GM18499 (cell line): ENCODE data around the gene GRIP1.

Source experiments
- ATAC-seq: cut with Tn5 transposase; IDR thresholded peaks from one replicate; pipeline ENCODE4 v1.9.1; 2021; ENCODE audit warnings: moderate number of reproducible peaks; ENCODE audit not compliant: insufficient read depth, unreplicated experiment

The GRIP1 gene

DNA sequence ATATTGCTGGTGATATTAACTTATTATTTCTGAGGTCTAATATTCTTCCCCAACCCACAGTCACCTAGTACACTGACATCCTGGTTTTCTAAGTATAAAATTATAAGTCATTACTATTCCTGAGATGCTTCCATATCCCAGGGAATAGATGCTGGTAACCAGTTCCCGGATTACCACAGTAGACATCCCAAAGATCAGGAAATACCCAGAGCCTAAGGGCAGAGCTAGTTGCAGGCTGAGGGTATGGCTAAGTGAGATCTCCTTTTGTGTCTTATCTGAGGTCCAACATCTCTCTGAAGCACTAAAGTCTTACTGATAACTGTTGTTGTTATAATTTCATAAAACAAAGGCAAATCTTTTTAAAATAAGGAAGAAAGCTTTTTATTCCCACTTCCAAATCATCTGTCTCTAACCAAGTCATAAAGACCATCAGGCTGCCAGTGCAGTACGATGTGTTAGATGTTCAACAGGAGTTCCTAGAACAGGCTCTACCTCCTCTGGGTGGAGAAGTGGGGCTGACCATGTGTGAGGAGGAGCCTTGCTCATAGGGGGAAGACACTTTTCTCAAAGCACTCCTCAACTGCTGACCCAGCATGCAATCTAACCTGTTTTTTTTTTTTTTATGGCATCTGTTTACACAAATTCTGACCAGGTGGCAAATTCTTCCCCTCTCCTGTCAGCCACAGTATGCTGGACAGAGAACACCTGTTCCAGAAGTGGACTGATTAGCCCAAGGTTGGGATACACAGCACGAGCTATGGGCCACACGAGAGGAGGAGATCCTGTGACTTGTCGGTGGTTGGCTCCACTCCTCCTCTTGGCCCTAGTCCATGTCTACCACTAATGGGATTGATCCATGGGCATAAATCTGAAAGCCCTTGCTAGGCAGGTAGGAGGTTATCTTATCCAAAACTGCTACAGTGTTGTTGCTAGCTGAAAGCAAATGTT, 16.1 kb upstream of the GRIP1 start:
- no peak for ATAC-seq

DNA sequence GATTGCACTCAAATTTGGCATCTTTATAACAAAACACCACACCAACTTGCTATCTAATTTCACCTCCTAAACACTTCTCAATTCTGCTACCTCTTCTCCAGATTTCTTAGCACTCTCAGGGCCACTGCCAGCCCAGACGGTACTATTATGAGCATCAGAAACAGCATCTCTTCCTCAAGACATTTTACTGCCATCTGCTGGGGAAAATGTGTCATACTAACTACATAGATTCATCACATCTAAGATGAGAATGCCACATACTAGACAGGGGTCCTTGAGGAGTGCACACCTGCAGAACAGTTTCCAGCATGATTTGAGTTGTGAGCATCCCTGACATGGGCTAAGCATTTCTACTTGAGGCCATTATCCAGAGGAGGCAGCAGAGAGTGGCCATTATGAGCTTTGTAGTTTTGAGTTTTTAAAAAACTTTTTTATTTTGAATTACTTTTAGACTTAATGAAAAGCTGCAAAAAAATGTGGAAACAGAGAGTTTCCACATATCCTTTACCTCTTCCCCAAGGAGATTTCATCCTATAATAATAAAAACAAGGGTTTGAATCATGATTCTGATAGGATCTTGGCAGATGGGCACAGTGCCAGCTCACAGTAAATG, 15.1 kb upstream of the GRIP1 start:
- ATAC-seq: no peak

DNA sequence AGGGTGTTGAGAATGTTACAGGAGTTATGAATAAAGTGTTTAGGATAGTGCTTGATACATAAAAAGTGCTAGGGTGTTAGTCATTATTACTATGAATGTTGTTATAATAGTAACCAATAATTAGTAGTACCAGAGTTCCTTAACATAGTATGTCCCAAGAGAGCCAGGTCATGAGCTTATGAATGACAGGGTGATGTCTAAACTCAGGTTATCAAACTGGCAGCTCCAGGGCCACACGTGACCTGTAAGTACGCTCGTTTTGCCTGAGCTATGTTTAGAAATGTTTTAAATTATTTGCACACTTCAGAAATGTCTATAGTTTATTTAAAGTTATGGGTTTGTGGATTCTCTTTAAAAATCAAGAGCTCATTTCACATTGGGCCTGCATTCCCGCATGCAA, 14.1 kb upstream of the GRIP1 start:
- no peak for ATAC-seq

DNA sequence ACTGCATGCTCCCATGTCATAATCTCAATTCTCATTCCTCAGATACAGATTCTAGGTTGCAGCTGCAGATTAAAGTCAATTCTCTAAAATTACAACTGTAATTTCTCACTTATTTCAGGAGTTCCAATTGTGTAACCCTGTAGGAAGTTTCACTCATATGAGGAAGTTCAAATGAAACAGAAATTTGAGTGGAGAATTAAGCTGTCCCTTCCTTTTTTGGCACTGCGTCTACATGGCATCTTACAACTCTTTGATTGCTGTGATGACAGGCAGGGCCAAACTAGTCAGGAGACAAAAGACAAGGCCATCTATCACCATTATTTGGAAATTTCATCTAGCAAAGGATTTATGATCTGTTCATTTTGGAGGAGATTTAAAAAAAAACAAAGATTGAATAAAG, 13.3 kb upstream of the GRIP1 start:
- no peak for ATAC-seq

DNA sequence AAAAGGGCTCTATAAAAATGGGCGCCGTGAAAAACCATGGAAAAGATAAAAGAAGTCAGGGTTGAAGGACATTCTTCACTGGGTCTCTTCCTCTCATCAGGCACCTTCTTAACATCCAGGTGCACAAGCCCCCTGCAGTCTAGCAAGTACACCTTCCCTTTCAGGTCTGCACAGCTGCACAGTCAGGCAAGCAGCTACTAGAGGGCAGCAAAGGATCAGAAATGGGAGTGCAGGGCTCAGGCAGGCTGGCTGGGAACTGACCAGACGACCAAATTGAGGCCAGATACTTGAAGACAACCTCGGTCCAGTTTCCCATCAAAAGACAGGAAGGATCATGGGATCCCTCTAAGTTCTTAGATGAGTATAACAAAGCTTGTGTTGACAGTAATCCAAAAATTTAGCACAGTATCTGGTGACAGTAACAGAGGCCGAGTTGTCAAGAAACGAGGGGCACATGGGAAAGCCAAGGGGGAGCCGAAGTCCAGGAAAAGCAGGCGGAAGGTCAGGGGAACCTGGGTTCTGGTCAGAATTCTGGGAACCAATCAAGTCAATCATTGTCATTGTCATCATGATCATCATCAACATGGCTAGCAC, 10.1 kb upstream of the GRIP1 start:
- ATAC-seq: no peak

DNA sequence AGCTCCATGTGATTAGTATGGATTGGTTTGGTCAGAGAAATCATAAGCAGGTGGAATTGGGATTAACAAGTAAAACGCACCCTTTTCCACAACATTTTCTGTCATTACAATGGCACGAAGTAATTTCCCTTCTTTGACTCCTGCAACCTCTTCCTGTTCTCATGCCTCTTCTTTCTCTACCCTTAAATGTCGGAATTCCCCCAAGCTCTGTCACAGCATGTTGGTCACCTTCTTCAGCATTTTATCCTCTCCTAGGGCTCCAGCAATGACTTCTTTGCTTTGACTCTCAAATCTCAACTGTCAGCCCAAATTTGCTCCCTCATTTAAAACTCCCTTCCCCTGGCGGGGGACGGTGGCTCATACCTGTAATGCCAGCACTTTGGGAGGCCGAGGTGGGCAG, 5.3 kb upstream of the GRIP1 start:
- no peak for ATAC-seq

DNA sequence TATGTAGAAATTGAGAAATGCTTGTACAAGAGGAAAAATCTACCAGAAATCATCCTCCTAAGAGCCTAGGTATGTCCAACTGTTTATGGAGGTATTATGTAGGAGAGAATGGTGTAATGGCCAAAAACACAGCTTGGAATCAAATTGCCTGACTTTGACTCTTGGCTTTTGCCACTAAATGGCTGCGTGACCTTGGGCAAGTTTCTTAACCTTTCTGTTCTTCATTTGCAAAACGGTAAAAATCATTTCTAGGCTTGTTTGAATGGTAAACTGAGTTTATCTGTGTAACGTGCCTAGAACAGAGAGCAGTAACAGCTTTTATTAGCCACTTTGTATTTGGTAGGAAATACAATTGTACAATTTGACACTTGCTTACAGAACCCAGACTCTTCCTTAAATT, 4.9 kb upstream of the GRIP1 start:
- no peak for ATAC-seq

DNA sequence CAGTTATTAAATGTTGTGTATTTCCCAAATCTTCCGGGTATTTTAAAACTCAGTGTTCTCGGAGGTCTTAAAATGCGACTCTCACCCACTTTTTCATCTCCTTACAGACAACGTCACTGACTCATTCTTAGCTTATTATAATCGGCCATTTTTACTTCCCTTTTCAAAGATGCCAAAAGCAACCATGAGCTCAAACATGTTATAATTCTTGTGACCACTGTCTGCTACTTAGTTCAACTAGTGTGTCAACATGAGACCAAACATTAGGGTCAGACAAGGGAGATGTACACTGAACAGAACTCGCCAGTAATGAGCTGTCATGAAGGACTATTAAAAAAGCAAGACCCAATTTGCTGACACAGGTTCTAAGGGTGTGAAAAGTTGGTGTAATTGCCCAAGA, 4.2 kb upstream of the GRIP1 start:
- ATAC-seq: no peak

DNA sequence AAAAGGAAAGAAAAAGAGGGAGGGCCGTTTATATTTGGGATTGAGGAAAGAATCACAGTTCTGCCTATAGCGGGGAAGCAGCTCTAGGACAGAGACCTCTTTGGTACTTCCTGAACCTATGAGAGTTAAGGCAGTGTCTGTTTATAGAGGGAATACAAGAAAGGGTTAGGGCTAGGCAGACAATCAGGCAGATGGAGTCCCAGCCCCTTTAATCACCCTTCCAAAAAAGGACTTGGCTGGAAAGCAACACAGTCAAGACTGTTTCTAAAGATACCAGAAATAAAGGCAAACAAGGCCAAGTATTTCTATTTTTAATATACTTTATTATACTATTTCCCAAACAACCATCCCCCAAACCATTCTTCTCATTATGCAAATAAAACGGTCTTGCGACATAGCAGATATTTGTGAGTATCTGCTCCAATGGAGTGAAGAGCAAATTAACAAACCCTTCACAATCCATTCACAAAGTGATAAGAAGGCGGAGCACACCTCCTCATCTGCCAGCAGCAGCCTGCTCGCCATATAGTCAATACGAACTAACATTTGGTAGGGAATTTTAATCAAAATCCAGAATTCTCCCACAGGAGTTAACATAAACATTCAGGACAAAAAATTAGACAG, 697 bp upstream of the GRIP1 start:
- no peak for ATAC-seq

DNA sequence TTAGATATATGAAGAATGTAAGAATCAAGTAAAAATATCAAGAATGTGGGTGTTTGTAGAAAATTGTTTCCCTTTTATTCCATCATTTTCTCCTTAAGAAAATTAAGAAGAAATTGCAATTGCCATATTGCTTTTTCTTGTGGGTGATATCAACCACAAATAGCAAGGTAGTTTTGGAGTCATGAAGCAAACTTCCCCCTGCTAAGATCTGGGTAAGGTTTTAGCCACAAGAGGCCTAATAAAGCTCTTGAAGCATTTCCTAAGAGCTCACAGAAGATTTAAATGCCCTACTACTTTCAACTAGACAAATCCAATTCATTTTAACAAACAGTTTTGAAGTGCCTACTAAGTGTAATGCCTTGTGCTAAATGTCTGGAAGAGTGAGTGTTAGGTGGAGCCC, 2.6 kb downstream of the GRIP1 start:
- no peak for ATAC-seq

DNA sequence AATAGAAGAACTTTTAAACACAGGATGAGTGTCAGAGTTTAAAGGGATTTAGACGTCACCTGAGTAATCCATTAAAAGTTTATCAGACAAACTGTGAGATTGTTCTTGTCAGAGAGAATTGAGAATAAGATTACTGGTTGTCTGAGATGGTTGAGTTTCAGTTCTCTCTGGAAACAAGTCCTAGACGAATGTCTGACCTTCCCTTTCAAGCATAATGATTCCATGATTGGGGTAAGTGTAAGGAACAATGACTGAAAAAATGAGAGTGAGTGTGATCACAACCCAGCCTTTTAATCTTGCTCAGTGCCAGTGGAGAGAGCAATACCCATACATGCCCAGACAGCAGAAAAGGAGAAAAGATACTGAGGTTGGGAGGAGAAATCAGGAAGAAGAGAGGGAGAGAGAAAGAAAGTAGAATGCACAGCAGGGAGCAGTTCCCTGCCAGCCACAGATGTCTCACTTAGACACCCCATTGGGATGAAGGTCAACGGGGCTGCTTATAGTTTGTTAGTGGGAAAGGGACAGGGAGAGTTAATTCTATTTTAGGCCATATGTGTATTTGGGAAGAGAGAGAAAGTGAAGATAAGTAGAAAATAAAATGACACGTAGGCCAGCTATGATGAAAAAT, 4.3 kb downstream of the GRIP1 start:
- no peak for ATAC-seq

DNA sequence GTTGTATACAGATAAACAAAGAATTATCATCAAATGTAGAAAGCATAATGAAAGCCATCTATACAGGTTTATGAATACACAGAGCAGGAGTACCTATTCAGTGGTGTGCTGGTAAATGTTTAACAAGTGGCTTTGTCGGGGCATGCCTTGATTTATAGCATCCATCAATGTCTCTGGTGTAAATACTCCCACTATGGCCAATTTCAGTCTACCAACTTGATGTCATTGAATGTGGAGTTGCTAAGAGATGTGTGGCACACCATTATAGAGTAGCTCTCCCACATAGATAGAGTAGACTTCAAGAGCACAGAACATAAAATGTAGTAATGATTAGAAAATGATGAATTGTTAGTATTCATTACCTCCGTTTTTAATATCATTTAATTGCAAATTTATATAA, 9.3 kb downstream of the GRIP1 start:
- no peak for ATAC-seq

DNA sequence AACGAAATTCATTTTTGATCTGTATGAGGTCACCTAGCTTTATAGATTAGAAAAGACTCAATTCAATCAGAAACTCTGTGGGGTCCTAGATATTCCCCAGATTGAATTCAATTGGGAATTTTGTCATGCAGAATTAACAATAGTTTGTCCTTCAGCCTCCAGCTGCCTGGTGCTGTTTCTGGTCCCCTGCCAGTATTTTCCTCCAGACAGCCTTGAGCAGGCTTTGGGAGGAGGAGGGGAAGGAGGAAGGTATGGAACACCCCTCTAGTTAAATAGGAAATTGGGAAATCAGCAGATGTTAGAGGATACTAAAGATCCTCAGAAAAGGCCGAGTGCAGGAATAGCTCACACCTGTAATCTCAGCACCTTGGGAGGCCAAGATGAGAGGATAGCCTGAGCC, 10.6 kb downstream of the GRIP1 start:
- ATAC-seq: no peak

DNA sequence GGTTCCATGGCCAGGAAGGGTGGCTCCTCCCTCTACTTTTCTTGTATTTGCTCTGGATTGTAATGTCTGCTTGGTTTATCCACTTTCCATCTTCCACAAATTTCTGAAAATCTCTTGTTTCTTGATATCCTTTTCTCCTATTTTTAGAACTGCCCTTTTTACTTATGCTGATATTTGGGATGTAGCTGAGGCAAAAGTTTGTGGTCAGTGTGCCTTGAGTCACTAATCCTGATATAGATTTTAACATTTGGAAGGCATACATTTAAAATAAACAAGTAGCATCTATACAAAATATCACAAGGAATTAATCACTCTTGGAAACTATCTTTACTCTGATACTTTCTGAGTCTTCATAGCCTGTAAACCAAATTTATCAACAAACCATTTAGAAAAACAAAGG, 11.0 kb downstream of the GRIP1 start:
- ATAC-seq: no peak

DNA sequence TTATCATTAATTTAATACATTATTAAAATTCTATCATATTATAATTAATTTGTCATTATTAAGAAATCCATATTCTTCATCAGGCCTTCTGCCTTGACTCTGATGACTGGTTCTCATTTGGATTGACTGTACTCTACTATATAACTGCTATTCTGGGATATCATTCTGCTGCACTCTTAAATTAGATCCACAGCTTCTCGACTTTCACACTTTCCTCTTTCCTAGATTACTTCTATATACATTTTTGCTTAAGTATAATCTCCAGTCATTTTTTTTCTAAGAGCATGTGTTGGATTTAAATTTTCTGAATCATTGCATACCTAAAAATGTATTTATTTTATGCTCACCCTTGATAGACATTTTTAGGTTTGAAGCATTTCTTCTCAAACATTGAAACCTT, 12.4 kb downstream of the GRIP1 start:
- no peak for ATAC-seq

DNA sequence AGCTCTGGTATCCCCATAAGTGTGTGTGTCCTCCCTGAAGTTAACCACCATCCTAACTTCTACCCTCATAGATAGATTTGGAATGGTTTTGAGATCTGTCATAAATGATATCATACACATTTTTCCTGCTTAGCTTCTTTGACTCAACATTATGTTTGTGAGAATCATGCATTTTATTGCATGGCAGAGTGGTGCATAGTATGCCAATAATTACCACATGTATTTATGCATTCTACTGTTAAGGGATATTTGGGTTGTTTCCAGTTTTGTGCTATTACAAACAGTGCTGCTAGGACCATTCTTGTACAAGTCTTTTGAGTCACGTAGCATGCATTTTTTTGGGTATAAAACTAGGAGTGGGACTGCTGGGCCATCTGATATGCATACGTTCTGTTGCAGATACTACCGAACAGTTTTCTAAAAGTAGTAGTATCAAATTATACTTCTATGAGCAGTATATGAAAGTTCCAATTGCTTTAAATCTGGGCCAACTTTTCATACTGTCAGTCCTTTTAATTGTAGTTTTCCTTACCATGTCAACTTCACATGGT, 13.4 kb downstream of the GRIP1 start:
- ATAC-seq: no peak

DNA sequence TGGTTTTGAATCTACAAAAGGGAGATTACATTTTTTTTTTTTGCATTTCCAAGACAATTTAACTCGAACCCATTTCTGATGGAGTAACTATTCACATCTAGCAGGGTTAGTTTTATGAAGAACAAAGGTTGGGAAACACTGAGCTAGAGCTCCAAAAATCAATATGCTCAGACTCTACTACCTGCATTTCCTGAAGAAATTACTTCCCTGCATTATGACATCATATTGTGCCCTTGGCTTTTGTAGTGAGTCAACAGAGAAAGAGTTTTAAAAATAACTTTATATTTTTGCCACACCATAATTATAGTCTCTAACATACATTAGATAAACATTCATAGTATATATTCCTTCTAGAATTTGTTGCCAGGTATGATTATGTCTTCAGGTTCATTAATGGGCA, 14.8 kb downstream of the GRIP1 start:
- ATAC-seq: no peak

DNA sequence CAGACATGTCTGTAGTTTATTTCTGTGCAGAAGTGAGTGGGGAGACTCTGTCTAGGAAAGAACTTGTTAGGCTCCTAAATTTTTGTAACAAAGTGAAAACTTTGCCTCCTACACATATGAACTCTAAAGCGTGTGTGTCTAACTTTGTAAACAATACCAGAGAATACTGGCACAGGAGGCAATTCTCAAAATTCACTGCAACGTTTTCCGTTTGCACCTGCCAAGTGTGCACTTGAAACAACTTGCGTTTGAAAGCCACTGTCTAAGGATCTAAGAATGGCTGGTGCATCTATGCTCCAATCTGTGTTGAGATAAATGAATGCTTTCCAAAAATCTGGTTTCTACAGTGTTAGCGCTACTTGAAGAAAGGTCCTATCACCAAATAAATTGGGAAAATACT, 15.3 kb downstream of the GRIP1 start:
- no peak for ATAC-seq

DNA sequence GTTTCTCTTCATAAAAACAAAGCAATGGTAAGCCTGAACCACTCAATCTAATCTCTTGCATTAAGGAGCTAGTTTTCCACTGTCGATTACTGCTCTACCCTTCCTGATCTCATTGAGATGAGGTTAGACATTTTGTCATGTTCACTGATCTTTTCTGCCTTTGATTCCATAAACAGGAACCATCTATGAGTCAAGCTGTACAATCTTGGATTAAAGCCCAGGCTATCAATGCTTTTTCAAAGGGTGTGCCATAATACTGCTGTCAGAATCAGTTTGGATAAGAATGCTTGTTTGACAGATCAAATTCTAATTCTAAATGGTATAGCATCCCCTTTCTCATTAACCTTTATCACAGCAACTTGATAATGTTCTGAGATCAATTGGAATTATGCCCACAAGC, 16.1 kb downstream of the GRIP1 start:
- no peak for ATAC-seq

DNA sequence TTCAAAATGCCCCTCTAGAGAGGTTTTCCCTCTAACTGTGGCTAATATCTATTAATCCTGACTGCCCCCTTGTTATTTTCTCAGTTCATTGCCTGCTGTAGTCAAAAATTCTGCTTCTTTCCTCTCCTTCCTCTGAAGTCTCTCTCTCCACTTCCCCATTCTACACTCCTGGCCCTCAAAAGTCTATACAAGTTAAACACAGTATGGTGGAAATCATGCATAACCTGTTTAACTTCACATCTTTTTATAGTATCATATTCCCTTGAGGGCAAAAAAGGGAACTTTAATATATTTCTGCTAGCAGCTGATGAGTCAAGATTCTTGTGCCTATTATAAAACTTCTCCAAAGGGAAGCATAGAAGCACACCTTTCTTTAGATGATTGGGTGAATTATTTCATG, 16.7 kb downstream of the GRIP1 start:
- no peak for ATAC-seq
